Stomach (tissue), 9 donors: Measurements from ENCODE around the gene EYA3. TPM values are rescaled to one million over a fixed set of nuclear protein-coding genes. Genes with fewer than 3 reads are reported as not detected.

Source experiments
- DNase-seq, 2 donors: peaks; one replicate each; pipeline versions ENCODE4 v3.0.0 to v3.0.0-alpha.2; 2013 to 2019
- H3K27ac ChIP-seq, 5 donors: fragments of 200-600 bp in 4 of 5; sonication (generic) in 4 of 5; one replicate each; pipeline ENCODE4 v1.5.1; 2013 to 2019; ENCODE audit warnings: mild to moderate bottlenecking in 1 of 5, moderate library complexity in 1 of 5
- H3K27me3 ChIP-seq, 3 donors: fragments of 200-600 bp; sonication (generic); one replicate each; pipeline ENCODE4 v1.5.1; 2017 to 2019; ENCODE audit warnings: mixed run types in 1 of 3
- H3K36me3 ChIP-seq, 4 donors: fragments of 200-600 bp; sonication (generic); 1 replicate in 3 of 4; 2 replicates in 1 of 4; pipeline ENCODE4 v1.5.1; 2016 to 2019
- H3K4me1 ChIP-seq, 4 donors: fragments of 200-600 bp; sonication (generic); one replicate each; pipeline ENCODE4 v1.5.1; 2016 to 2019
- H3K4me3 ChIP-seq, 4 donors: fragments of 200-600 bp; sonication (generic) in 3 of 4; one replicate each; pipeline ENCODE4 v1.5.1; 2016 to 2019; ENCODE audit warnings: mild to moderate bottlenecking in 1 of 4
- H3K9me3 ChIP-seq, 4 donors: fragments of 200-600 bp; sonication (generic); one replicate each; pipeline ENCODE4 v1.5.1; 2016 to 2019
- EP300 ChIP-seq: sonication (generic); formaldehyde crosslinking; IDR thresholded peaks from one replicate; pipeline ENCODE4 v1.6.1; 2017; ENCODE audit warnings: antibody characterized with exemption
- POLR2A ChIP-seq, 4 donors: fragments of 450-650 bp; IDR thresholded peaks; one replicate each; pipeline ENCODE4 v1.6.1; 2016; ENCODE audit warnings: antibody characterized with exemption in 4 of 4, control low read depth in 2 of 4, mild to moderate bottlenecking in 1 of 4, moderate library complexity in 1 of 4
- POLR2AphosphoS5 ChIP-seq, 3 donors: sonication (generic); formaldehyde crosslinking; IDR thresholded peaks; one replicate each; pipeline ENCODE4 v1.6.1; 2016; ENCODE audit warnings: antibody characterized with exemption in 3 of 3
- WGBS, 5 donors: extraction: QIAGEN DNeasy Blood & Tissue Kit in 3 of 5; methylation state at CpG; one replicate each; pipeline versions ENCODE4 v1.1.5 to v1.1.7; 2013 to 2018; 5-methylcytosine and 5-hydroxymethylcytosine counted together
- intact Hi-C: fragments of 100-400 bp; cut with DNase I; formaldehyde crosslinking; loops from one replicate; pipeline ENCODE4 v1.15.1; 2023; ENCODE audit warnings: low total_unique reads
- polyA plus RNA-seq, 3 donors: library from polyadenylated mRNA; stranded (reverse); fragments of 200-250 nt; gene quantifications; one replicate each; pipeline ENCODE4 v1.2.3, GENCODE V29; 2013
- small RNA-seq, 4 donors: library from RNA; depleted of rRNA; stranded (forward); fragments of <200 nt; gene quantifications; one replicate each; pipeline ENCODE3, GENCODE V24; 2016
- total RNA-seq, 5 donors: library from RNA; depleted of rRNA; stranded (reverse); fragments of >200 nt; gene quantifications; one replicate each; pipeline versions ENCODE4 v1.1.0 to v1.2.3, GENCODE V29; 2014 to 2016
- TF ChIP-seq, protein P1 (sequence below), 7 experiments: fragments of 450-650 bp in 4 of 7; fragments of 200-600 bp in 3 of 7; sonication (generic) in 3 of 7; IDR thresholded peaks; one replicate each; pipeline ENCODE4 v1.5.1; 2016 to 2019; ENCODE audit warnings: antibody characterized with exemption in 7 of 7, control low read depth in 2 of 7, mild to moderate bottlenecking in 1 of 7
- donor health status: healthy with polysubstance abuse.
- donor health status: Bipolar disorder and iron deficiency.
- donor health status: healthy.

The EYA3 gene
- total and polyA plus RNA-seq, 8 donors: 2.9 to 38.2 (median 12.5) TPM

GRCh38 chr1:27931759-27932158 lies 156.7 kb downstream of the EYA3 start:
- TF ChIP-seq POLR2AphosphoS5 (IDR thresholded peaks at IDR 0.05) (no peak), EP300 (no peak), POLR2A (IDR thresholded peaks at IDR 0.05) (no peak)
- TF ChIP-seq, protein P1, sequence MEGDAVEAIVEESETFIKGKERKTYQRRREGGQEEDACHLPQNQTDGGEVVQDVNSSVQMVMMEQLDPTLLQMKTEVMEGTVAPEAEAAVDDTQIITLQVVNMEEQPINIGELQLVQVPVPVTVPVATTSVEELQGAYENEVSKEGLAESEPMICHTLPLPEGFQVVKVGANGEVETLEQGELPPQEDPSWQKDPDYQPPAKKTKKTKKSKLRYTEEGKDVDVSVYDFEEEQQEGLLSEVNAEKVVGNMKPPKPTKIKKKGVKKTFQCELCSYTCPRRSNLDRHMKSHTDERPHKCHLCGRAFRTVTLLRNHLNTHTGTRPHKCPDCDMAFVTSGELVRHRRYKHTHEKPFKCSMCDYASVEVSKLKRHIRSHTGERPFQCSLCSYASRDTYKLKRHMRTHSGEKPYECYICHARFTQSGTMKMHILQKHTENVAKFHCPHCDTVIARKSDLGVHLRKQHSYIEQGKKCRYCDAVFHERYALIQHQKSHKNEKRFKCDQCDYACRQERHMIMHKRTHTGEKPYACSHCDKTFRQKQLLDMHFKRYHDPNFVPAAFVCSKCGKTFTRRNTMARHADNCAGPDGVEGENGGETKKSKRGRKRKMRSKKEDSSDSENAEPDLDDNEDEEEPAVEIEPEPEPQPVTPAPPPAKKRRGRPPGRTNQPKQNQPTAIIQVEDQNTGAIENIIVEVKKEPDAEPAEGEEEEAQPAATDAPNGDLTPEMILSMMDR (IDR thresholded peaks at IDR 0.05): no peak
- Histone ChIP-seq H3K27me3 (peaks cover 0 to 24% (median 0%) of the 10 kb centered on the region in 3 donors), H3K36me3 (no peaks in the 10 kb centered on the region), H3K4me3 (no peak overlapping the region), H3K4me1 (peaks cover 0 to 19% (median 6%) of the 10 kb centered on the region in 4 donors), H3K9me3 (no peaks in the 10 kb centered on the region), H3K27ac (no peak overlapping the region)
- 78 to 89% (median 88%) methylated on average over 3 to 4 of the region's 4 CpGs for WGBS, 5 donors
- no peak for DNase-seq
- intact Hi-C loops: no loop called here

- H3K9me3 ChIP-seq: no peaks in the 10 kb centered on the region
- peaks cover 0 to 22% (median 0%) of the 10 kb centered on the region in 3 donors for H3K27me3 ChIP-seq
- no peak for DNase-seq
- H3K4me1 ChIP-seq: peaks cover 0 to 17% (median 6%) of the 10 kb centered on the region in 4 donors
- intact Hi-C loops: no loop called here
- H3K27ac ChIP-seq: no peak overlapping the region
- no peaks in the 10 kb centered on the region for H3K36me3 ChIP-seq
- WGBS, 5 donors: 84 to 94% (median 91%) methylated on average over 6 of the region's 6 CpGs
- TF ChIP-seq POLR2AphosphoS5 (IDR thresholded peaks at IDR 0.05) (no peak), POLR2A (IDR thresholded peaks at IDR 0.05) (no peak), EP300 (no peak)
- TF ChIP-seq, protein P1 (IDR thresholded peaks at IDR 0.05): no peak
- H3K4me3 ChIP-seq: no peak overlapping the region
These were observed 157.2 kb downstream of the EYA3 start for GRCh38 chr1:27931184-27931583.

GRCh38 chr1:27928216-27928954 lies 160.0 kb downstream of the EYA3 start:
- Histone ChIP-seq H3K27me3 (no peaks in the 10 kb centered on the region), H3K4me1 (no peaks in the 10 kb centered on the region), H3K9me3 (no peaks in the 10 kb centered on the region), H3K4me3 (no peak overlapping the region), H3K36me3 (no peaks in the 10 kb centered on the region), H3K27ac (no peak overlapping the region)
- WGBS, 5 donors: 60 to 77% (median 65%) methylated on average over 5 of the region's 5 CpGs
- no peak for TF ChIP-seq POLR2AphosphoS5 (IDR thresholded peaks at IDR 0.05)
- TF ChIP-seq, protein P1 (IDR thresholded peaks at IDR 0.05): no peak
- TF ChIP-seq POLR2A (IDR thresholded peaks at IDR 0.05): no peak
- TF ChIP-seq EP300: no peak
- no peak for DNase-seq
- intact Hi-C loops: no loop called here

DNA sequence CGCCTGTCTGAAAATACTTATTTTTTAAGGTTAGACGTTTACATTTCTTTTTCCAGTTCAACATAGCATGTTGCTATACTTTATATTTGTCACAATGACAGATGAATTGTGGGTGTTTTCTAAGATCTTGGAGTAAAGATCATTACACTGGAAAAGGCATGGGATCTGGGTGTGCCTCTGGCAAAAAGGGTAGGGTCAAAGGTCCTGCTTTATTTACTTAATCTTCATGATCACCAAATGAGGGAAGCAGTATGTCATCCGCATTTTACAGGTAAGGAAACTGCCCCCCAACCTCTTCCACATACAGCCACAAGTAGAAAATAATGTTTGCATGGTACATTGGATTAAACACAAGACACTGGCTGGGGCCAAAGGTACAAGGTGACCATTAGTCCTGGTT lies 166.1 kb downstream of the EYA3 start:
- Histone ChIP-seq H3K4me1 (no peaks in the 10 kb centered on the region), H3K27me3 (no peaks in the 10 kb centered on the region), H3K4me3 (no peak overlapping the region), H3K27ac (no peak overlapping the region), H3K36me3 (no peaks in the 10 kb centered on the region), H3K9me3 (no peaks in the 10 kb centered on the region)
- TF ChIP-seq, protein P1 (IDR thresholded peaks at IDR 0.05): no peak
- TF ChIP-seq EP300: no peak
- no peak for TF ChIP-seq POLR2A (IDR thresholded peaks at IDR 0.05)
- TF ChIP-seq POLR2AphosphoS5 (IDR thresholded peaks at IDR 0.05): no peak
- 68 to 80% (median 71%) methylated on average over 3 of the region's 3 CpGs for WGBS, 5 donors
- intact Hi-C loops: no loop called here
- no peak for DNase-seq

Small RNA genes within 50 kb of the gene (small RNA-seq; reads per million reads assigned to genes)
- gene RN7SL559P: 0 to 0.23 (median 0) reads per million in 4 donors

Other genes with a start within 250 kb of the EYA3 start
- 10 to 100 TPM in 3 of 5 donors, 1 to 10 TPM in 2; 5.3 to 44.0 (median 17.6) TPM for gene THEMIS2, start 216.1 kb downstream of the EYA3 start, total RNA-seq
- gene THEMIS2, start 216.1 kb downstream of the EYA3 start, polyA plus RNA-seq: 10 to 100 TPM in 2 of 3 donors, 1 to 10 TPM in 1; 9.8 to 18.2 (median 15.6) TPM
- gene RPA2, start 174.0 kb downstream of the EYA3 start, total RNA-seq: 10 to 100 TPM in 2 of 5 donors, 1 to 10 TPM in 2, under 1 TPM in 1; 0.58 to 44.4 (median 4.0) TPM
- 10 to 100 TPM; 21.9 to 37.6 (median 29.1) TPM for gene RPA2, start 174.0 kb downstream of the EYA3 start, polyA plus RNA-seq
- 10 to 100 TPM in 2 of 5 donors, 1 to 10 TPM in 1, under 1 TPM in 1, not detected in 1; 0.89 to 73.6 (median 12.7) TPM for gene SMPDL3B, start 153.6 kb downstream of the EYA3 start, total RNA-seq
- gene SMPDL3B, start 153.6 kb downstream of the EYA3 start, polyA plus RNA-seq: 10 to 100 TPM in 1 of 3 donors, 1 to 10 TPM in 2; 2.9 to 17.9 (median 8.0) TPM
- 10 to 100 TPM in 2 of 5 donors, 1 to 10 TPM in 2, under 1 TPM in 1; 0.58 to 33.9 (median 4.9) TPM for gene XKR8, start 128.6 kb downstream of the EYA3 start, total RNA-seq
- gene XKR8, start 128.6 kb downstream of the EYA3 start, polyA plus RNA-seq: 1 to 10 TPM; 5.2 to 5.7 (median 5.3) TPM
- 1 to 10 TPM in 3 of 5 donors, under 1 TPM in 1, not detected in 1; 0.45 to 3.5 (median 2.5) TPM for gene PTAFR, start 88.1 kb upstream of the EYA3 start, total RNA-seq
- 1 to 10 TPM; 1.2 to 1.9 (median 1.7) TPM for gene PTAFR, start 88.1 kb upstream of the EYA3 start, polyA plus RNA-seq
- gene DNAJC8, start 144.4 kb upstream of the EYA3 start, total RNA-seq: 100 to 1,000 TPM in 1 of 5 donors, 10 to 100 TPM in 4; 38.4 to 111 (median 79.7) TPM
- 10 to 100 TPM; 59.5 to 75.6 (median 73.2) TPM for gene DNAJC8, start 144.4 kb upstream of the EYA3 start, polyA plus RNA-seq
- gene ATP5IF1, start 147.5 kb upstream of the EYA3 start, total RNA-seq: 100 to 1,000 TPM; 146 to 548 (median 341) TPM
- 100 to 1,000 TPM; 520 to 559 (median 540) TPM for gene ATP5IF1, start 147.5 kb upstream of the EYA3 start, polyA plus RNA-seq
- 10 to 100 TPM in 1 of 5 donors, 1 to 10 TPM in 4; 2.3 to 20.3 (median 3.3) TPM for gene SESN2, start 170.9 kb upstream of the EYA3 start, total RNA-seq
- gene SESN2, start 170.9 kb upstream of the EYA3 start, polyA plus RNA-seq: 10 to 100 TPM in 1 of 3 donors, 1 to 10 TPM in 2; 6.7 to 11.5 (median 7.9) TPM
- gene MED18, start 240.4 kb upstream of the EYA3 start, total RNA-seq: 10 to 100 TPM in 4 of 5 donors, 1 to 10 TPM in 1; 9.3 to 30.3 (median 19.6) TPM
- 10 to 100 TPM; 21.2 to 23.6 (median 21.3) TPM for gene MED18, start 240.4 kb upstream of the EYA3 start, polyA plus RNA-seq